Stimulated activated CD4-positive, alpha-beta T cell treated with anti-CD3 and anti-CD28 coated beads, TNF-alpha, amount 100 ng/mL, for 1 hour (primary cell): ENCODE results near the gene MCTP2.
"Not testable (repeated sequence)": the region's sequence is repeated elsewhere in the genome, so short reads cannot be mapped to it uniquely, and the experiment has no call there.

Experiments
- DNase-seq, 3 donors: peaks; one replicate each; pipeline ENCODE4 v3.0.0-alpha.2; 2020; ENCODE audit warnings: low read depth in 3 of 3, low spot score in 1 of 3

The MCTP2 gene

DNA sequence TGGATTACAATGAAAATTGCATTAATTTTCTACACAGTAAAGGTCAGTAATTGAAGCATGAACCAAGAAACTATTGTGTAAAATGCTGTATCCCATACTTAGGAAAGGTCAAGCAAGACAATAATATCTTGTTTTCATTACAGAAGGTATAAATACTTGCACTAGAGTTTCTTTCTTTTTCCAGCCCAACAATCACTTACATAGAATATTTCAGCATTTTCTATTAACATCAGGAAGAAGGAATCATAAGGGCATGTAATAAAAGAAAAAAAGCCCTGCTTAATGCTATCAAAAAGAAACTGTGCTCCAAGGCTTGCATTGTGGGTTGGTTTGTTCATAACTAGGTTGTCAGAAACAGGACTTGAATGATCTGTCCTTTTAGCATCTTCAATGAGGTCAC is 215.1 kb downstream of the MCTP2 start:
- no peak for DNase-seq

DNA sequence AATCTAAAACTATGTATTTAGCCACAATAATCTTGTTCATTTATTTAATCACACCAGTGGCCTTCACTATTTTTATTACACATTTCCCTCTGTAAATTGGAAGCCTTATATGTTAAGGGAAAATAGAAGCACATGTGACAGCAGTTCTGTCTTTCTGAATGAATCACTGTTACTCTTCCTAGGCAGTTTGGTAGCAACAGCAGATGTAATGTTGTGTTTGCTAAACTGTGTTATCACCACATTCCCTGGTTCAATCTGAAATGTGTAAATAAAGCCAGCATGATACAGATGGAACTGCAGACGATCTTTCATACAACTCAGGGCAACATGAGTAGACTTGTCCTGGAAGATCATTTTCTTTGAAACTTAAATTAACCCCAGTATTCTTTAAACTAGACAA is 220.1 kb downstream of the MCTP2 start:
- no peak for DNase-seq

DNA sequence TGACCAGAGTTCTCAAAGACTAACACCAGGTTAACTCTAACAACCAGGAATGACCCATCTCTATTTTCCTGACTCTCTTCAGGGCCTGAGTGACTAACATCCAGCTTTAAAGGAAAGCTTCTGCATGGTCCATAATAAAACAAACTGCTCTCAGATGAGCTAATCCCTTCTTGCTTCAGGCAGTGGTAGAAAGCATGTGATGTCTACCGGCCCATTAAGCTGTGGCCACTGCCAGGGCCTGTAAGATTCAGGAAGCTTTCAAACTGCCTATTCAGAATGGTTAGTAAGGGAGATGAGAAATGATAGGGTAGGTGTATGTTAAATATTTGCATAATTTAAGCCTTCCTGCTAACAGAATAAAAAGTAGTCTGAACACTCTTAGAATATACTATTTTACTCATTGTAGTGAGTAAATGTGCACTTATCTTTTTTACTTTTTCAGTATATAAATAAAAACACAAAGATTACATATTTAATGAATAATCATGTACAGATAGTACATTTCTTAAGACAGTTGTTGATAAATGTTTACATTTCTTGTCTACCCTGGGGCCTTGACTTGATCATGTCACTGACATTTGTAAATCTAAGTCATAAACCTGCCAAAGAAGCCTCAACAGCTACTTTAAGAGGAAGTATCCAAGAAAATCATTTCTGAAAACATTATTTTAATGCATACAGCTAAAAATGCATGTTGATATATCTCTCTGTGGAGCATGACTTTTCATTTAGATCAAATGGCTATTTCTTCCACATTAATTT is 222.0 kb downstream of the MCTP2 start:
- no peak for DNase-seq

DNA sequence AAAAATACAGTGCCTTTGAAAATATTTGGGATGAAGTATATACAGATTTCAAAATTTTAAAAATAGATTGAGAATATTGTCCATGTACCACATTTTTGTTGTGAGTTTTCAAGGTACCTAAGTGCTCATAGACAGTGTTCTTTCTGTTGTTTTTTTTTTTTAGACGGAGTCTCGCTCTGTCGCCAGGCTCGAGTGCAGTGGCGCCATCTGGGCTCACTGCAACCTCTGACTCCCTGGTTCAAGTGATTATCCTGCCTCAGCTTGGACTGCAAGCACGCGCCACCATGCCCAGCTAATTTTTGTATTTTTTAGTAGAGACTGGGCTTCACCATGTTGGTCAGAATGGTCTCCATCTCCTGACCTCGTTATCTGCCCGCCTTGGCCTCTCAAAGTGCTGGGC is 223.9 kb downstream of the MCTP2 start:
- DNase-seq: no peak

DNA sequence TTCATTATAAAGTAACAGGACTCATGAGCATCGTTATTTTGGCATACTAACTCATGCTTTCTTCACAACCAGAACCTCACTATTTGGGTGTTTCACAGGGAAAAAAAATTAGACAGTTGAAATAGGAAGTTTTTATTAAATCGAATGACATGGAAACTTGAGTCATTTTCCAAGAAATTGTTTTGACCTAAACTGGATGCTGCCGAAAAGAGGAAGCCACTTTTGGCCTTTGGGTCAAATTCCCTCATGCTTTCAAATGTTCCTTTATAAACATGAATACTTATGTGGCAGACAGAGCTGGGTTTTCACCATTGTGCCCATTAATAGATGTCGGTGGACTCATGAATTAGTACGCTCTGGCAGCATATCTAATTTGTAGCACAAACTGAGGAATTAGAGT is 224.9 kb downstream of the MCTP2 start:
- no peak for DNase-seq

DNA sequence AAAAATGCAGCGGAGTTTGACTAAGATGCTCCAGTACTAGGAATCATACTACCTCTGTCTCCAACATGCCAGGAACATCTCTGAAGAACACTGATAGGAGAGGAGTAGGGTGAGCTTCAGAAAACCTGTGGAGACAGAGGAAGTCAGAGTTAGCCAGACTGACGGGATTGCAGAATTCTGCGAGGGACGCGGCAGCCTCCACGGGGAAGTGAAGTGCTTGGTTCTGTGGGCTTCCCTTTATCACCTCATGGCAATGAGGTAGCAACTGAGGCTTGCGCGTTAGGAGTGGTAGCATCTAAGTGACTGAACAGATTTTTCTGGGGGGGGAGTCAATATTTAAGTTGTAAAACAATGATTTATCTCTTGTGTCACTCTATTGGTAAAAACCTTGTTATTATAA is 226.3 kb downstream of the MCTP2 start:
- DNase-seq: no peak

DNA sequence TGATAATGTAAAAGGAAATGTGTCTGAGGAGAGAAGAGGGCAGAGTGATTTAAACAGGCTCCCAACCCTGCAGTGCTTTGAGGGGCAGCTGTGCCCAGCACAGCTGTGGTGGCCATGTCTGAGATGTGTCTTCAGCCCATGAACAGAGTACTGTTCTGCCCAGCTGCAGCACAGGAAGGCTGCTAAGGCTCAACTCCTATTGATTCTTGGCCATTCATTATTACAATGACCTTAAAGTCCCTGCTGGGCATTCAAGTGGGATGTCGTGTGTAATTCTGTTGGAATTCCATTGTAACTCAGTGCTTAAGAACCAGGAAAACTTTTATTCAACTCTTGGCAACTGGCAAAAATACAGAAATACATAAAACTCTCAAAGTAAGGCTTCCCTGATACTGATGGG is 229.3 kb downstream of the MCTP2 start:
- no peak for DNase-seq

DNA sequence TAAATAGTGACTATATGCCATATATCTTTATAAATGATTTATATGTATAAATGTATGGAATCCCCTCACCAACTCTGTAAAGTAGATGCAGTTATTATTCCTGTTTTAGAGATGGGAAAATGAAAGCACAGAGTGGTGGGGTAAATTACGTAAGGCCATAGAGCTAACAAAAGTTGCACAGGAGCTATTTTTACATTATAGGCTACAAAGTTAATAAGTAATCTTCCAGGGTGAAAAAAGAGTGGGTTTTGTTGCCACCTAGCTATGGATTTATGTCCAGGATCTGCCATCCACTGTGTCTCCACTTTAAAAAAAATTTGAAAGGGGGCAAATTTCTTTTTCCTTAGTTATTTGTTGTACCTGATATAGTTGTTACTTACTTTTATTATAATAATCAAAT is 235.7 kb downstream of the MCTP2 start:
- DNase-seq: no peak

DNA sequence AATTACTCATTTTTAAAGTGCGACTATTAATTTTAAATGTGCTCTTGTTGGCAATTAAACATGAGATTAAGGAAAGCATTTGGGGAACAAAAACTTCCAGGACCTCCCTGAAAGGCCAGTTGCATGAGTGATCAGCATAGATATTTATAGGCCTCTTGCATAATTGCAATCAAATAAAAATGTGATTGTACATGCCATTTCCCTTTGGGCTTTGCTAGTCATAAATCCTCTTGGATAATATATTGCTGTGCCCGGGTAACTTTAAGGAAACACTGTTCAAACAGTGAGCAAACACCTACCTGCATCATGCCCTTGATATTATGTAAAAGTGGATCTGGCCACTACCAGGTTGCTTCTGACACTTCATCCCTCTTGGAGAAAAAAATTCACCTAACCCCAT is 239.1 kb downstream of the MCTP2 start:
- no peak for DNase-seq

DNA sequence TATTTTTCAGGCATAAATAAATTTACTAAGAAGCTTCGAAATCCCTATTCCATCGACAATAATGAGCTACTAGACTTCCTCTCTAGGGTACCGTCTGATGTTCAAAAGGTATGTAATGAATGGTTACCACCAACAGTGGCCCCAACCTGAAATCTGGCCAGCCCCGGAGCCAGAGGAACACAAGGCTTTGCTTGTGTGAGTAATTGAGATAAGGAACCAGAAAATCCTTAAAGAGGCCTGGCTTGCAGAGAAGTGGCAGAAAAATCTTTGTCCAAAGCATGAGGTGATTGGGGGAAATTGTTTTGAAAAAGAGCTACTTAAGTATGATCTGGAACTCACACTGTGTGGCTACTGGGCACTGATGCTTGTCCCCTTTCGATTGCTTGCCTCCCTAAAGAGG is 245.3 kb downstream of the MCTP2 start:
- DNase-seq: no peak

DNA sequence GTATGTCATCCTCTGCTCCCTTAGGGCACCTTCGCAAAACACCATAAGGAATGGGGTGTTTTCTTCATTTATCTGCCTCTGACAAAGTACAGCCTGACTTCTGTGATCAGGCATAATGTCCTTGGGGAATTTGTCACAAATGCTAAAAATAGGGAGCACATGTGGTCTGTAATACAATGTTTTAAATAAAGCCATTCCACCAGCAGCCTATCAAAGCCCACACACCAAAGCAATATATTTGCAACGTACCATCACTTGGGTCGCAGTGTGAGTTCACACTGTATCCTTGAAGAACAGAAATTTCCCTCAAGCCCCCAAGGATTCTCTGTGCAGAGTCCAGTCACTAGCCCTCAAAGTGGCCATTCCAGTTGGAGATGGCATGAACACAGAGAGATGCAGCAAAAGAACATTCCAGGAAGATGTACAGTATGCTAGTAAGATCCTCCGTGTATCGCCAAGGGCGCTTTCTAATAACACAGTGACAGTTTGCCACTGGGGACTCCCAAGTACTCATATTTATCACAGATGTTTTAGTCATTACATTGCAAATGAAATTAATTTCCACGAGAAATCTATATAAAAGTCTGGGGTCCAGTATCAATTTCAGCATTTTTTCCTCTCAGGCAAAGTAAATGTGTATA is 246.7 kb downstream of the MCTP2 start:
- DNase-seq: no peak

DNA sequence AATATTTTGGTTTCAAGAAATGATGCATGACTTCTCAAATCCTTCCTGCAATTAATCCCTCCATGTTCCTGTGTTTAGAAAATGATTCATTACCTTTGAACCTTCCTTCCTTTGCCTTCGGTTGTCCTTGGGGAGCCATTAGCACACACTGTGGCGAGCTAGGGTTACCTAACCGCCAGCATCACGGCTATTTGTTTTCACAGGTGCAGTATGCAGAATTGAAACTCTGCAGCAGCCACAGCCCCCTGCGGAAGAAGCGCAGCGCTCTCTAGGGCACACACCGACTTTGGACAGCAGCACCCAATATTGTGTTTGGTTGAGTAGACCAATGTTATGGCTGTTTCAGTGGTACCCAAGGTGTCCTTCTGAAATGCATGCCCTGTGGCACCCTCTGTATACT is 247.4 kb downstream of the MCTP2 start:
- no peak for DNase-seq

DNA sequence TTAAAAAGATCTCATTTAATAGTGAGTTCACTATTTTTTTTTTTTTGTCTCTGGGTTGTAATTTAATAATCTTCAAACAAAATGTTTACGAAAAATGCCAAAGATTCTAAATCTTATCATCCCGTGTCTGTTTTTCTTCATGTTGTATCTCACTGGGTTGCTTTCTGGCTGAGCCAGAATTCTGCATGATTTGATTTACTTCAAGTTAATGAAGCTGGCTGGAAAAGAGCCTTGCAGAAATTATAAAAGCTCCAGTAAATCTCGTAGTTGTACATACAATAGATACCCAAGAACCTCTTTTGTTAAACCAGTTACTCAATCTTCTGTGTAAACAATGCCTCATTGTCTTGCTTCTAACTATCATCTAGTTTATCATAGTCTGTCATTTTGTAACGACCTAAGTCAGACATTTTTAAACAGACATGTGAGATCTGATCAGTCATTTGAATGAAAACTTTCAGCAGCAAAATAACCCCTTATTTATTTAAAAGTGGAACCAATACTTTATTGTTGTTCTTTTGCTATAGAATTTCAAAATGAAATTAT is 249.0 kb downstream of the MCTP2 start:
- DNase-seq: no peak

DNA sequence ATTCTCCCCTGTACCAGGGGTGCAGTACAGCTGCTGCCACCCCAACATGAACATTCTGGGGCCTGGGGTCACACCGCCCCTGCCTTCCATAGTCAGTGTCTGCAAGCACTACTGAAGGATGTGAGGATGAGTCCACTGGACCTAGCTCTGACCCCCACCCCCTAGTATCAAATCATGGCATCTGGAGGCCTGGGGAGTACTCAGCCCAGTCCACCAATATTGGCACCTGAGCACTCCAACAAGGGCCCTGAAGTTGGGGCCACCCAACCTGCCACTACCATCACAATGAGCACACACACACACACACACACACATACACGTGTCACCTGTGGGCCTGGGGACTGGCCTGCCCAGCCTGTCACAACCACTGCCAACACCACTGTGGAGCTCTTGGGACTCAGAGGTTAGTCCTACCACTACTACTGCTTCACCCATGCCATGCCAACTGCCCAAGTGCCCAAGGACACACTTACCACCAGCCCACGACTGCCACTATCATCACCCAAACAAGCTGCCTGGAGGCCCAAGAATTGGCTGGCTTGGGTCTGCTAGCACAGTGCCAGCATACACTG is 253.9 kb downstream of the MCTP2 start:
- no peak for DNase-seq

DNA sequence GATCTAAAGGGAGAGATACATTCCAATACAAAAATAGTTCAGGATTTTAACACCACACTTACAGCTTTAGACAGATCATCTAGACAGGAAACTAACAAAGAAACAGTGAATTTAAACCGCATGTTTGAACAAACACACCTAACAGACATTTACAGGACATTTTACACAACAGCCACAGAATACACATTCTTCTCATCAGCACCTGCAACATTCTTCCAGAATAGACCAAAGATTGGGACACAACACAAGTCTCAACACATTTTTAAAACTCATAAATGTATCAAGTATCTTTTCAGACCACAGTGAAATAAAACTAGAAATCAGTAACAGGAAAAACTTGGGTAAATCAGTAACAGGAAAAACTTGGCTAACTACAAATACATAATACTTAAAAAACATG is 256.3 kb downstream of the MCTP2 start:
- DNase-seq: no peak

DNA sequence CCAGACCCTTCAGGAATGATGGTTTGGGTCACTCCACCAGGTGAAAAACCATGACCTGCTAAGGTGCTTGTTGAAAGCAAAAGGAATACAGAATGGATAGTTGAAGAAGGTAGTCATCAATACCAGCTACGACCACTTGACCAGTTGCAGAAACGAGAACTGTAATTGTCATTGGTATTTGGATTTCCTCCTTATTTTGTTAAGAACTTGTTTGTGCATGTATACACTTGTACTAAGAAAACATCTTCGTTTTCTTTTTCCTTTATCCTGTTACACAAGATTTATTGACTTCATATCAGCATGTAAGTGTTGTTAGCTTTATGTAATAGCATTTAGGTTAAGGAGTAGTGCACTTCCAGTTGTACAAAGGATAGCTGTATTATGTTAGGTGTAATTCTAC is 261.8 kb downstream of the MCTP2 start:
- no peak for DNase-seq

DNA sequence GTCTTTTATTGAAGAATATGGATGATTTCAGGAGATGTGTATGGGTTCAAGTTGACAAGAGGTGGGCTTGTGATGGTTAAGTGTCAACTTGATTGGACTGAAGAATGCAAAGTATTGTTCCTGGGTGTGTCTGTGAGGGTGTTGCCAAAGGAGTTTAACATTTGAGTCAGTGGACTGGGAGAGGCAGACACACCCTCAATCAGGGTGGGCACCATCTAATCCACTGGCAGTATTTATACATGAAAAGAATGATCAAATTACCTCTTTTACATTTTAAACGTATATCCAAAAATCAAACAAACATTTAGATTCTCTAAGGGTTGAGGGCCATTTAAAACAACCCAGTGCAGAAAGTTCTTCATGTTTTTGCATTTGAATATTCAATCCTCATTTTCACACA is 262.2 kb downstream of the MCTP2 start:
- not testable (repeated sequence) for DNase-seq

DNA sequence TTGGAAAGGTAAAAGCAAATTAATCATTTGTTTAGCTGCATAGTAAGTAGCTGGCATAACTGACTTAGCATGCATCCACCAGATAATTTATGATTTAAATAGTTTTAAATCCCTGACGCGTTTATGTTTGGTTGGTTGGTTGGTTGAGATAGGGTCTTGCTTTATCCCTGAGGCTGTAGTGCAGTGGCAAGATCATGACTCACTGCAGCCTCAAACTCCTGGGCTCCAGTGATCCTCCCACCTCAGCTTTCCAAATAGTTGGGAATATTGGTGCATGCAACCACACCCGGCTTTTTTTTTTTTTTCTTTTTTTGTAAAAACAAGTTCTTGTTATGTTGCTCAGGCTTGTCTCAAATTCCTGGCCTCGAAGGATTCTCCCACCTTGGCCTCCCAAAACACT is 263.4 kb downstream of the MCTP2 start:
- no peak for DNase-seq

DNA sequence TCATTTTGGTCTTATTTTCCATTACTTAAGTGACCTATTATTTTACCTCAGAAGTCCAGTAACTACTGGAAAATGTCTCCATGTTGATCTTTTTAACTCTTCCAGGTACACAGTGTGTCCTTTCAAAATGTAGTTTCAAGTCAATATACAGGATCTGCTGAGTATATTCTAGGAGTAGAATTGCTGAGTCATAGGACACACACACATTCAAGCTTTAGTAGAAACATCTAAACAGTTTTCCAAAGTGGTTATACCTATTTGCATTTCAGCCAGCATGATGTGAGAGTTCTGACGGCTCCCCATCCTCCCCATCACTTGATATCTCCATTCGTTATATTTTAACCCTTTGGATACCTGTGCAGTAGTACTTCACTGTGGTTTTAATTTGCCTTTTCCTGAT is 271.9 kb downstream of the MCTP2 start:
- no peak for DNase-seq

DNA sequence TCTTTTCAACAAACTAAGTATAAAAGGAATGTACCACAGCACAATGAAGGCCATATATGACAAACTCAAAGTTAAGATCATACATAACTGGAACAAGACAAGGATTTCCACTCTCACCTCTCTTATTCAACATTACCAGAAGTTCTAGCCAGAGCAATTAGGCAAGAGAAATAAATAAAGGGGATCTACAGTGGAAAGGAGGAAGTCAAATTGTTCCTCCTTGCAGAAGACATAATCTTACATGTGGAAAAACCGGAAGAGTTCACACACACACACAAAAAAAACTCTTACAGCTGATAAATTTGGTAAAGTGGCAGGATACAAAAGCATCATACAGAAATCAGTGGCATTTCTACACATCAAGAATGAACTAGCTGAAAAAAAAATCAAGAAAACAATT is 277.9 kb downstream of the MCTP2 start:
- no peak for DNase-seq

DNA sequence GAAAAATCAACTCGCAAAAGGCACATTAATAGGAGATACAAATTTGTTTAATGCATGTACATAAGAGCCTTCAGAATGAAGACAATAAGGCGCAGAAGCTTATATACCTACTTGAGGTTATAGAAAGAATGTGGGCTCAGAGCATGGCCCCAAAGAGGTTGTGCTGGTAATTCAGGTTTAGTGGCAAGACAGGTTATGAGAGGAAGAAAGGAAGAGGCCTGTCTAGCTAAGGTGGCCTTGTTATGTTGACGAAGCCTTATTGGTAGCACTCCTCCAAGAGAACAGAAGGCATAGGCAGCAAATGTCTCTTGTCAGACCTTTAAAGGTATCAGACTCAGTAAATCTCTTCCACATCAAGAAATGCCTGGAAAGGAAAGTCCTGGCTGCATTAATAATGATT is 290.8 kb downstream of the MCTP2 start:
- no peak for DNase-seq

DNA sequence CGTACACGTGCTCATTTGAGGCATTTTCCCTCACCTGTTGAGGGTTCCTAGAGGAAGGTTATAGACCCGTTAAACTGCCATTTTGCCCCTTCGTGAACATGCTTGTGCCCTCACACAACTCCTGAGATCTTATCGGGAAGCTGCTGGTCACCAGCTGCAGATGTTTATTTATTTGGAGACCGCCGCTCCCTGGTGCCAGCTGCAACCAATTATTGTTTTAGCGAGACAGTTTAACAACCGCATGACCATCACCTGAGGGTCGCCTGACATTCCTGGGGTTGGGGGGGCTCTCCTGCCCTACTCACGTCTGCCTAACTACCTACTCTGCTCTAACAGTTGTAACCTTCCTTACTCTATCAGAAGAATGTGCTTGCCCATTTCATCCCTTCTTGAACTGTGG is 292.5 kb downstream of the MCTP2 start:
- DNase-seq: no peak

DNA sequence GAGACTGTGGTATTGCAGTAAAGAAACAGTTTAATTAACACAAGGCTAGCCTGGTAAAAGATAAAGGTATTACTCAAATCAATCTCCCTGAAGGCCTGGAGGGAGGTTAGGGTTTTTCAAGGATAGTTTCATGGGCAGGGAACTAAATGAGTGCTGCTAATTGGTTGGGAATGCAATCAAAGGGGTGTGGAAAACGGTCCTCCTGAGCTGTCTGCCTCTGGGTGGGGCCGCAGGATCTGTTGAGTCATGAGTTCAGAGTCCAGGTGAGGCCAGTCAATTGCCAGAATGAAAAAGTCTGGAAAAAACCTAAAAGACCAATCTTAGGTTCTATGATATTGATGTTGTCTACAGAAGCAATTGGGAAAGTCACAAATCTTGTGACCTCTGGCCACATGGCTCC is 293.2 kb downstream of the MCTP2 start:
- DNase-seq: no peak
